K562 (cell line): Measurements from ENCODE around the gene PDE3A. TPM values are rescaled to one million over a fixed set of nuclear protein-coding genes. Genes with fewer than 3 reads are reported as not detected.

Experiments
- CUX1 ChIP-seq: fragments of 200-800 bp; sonication (Bioruptor generic); IDR thresholded peaks from 2 replicates; pipeline ENCODE4 v1.6.1; 2016; ENCODE audit warnings: missing genetic modification characterization, missing compliant biosample characterization
- GABPA ChIP-seq: fragments of 200-800 bp; sonication (Bioruptor generic); conservative IDR thresholded peaks from 2 replicates; pipeline ENCODE4 v1.6.1; 2016; ENCODE audit warnings: low read depth, missing genetic modification characterization, missing compliant biosample characterization
- TSC22D4 ChIP-seq: fragments of 450-650 bp; IDR thresholded peaks from 2 replicates; pipeline ENCODE4 v1.6.1; 2016; ENCODE audit warnings: missing genetic modification characterization, missing biosample characterization, control low read depth
- ZBTB40 ChIP-seq, 2 experiments: fragments of 450-650 bp in 1 of 2; sonication (generic) in 1 of 2; formaldehyde crosslinking in 1 of 2; IDR thresholded peaks; 2 replicates each; pipeline versions ENCODE4 v1.7.1 to v1.9.0; 2016 to 2022; ENCODE audit warnings: inconsistent platforms in 1 of 2, mild to moderate bottlenecking in 1 of 2, missing genetic modification reagents in 1 of 2
- polyA plus RNA-seq, 8 experiments: library from polyadenylated mRNA; depleted of rRNA in 4 of 8; stranded (reverse) in 5 of 8; unstranded in 3 of 8; fragments of >200 nt; fragmentation: Nextera tagmentation in 2 of 8; fragmentation: Illumina TruSeq in 1 of 8; extraction: Ambion mirVana in 2 of 8; extraction: Trizol in 1 of 8; gene quantifications; 2 replicates each; pipeline versions ENCODE4 v1.2.1 to v1.2.3, GENCODE V29; 2011 to 2014; ENCODE audit warnings: inconsistent platforms in 1 of 8, missing spikeins in 1 of 8
- total RNA-seq, 7 experiments: library from RNA; depleted of rRNA in 6 of 7; stranded (reverse); fragments of >200 nt in 6 of 7; fragmentation: Illumina TruSeq in 2 of 7; extraction: Trizol in 2 of 7; gene quantifications; 2 replicates each; pipeline versions ENCODE4 v1.2.1 to v1.2.3, GENCODE V29; 2011 to 2021; ENCODE audit warnings: low replicate concordance in 1 of 7

The PDE3A gene
- total and polyA plus RNA-seq, 9 of the 15 experiments (the other 6 are each of a cell fraction or from before 2014, with no cell fraction given) = 0.02 TPM; not detected in 8

GRCh38 chr12:20370014-20370386 is 1.7 kb downstream of the PDE3A start (continued):
- TF ChIP-seq ZBTB40 (IDR thresholded peaks at IDR 0.05) (no peak), ZBTB40 (CRISPR knock-in tag; IDR thresholded peaks at IDR 0.05) (no peak), GABPA (tag) (no peak), CUX1 (CRISPR knock-in tag) (no peak), TSC22D4 (tag) (no peak)
